Activated CD8-positive, alpha-beta T cell treated with anti-CD3 and anti-CD28 coated beads for 36 hours (primary cell): ENCODE results near the gene AMBRA1. TPM values are rescaled to one million over a fixed set of nuclear protein-coding genes. Genes with fewer than 3 reads are reported as not detected.
A peak's percentile ranks its signal among the peaks of the same experiment; 100 is the strongest.

Experiments
- ATAC-seq: fragments of 200-7000 bp; cut with Tn5 transposase; one replicate; pipeline ENCODE4 v1.10.0; 2021; ENCODE audit warnings: mild to moderate bottlenecking, moderate library complexity
- CTCF ChIA-PET: fragments of 350-600 bp; sonication (Branson Sonifier 250); formaldehyde crosslinking; loops from one replicate; lab custom pipeline; 2021; ENCODE audit warnings: antibody characterized with exemption; lab: Charles Lee
- POLR2A ChIA-PET: fragments of 350-600 bp; sonication (Branson Sonifier 250); formaldehyde crosslinking; loops from one replicate; lab custom pipeline; 2021; ENCODE audit warnings: antibody characterized with exemption; lab: Charles Lee
- DNase-seq: peaks from one replicate; pipeline ENCODE4 v3.0.0-alpha.2; 2020
- H3K27ac Mint-ChIP-seq: one replicate; pipeline ENCODE4 v1.8.0; 2021; ENCODE audit warnings: mild to moderate bottlenecking, mixed read lengths
- H3K27me3 Mint-ChIP-seq: one replicate; pipeline ENCODE4 v1.8.0; 2021; ENCODE audit warnings: mixed read lengths
- H3K36me3 Mint-ChIP-seq: one replicate; pipeline ENCODE4 v1.8.0; 2021; ENCODE audit warnings: low read depth, mixed read lengths
- H3K4me1 Mint-ChIP-seq: one replicate; pipeline ENCODE4 v1.8.0; 2021; ENCODE audit warnings: low read depth, mixed read lengths
- H3K4me3 Mint-ChIP-seq: one replicate; pipeline ENCODE4 v1.8.0; 2021; ENCODE audit warnings: mild to moderate bottlenecking, moderate library complexity, mixed read lengths
- H3K9me3 Mint-ChIP-seq: one replicate; pipeline ENCODE4 v1.8.0; 2021; ENCODE audit warnings: mixed read lengths
- intact Hi-C: fragments of 100-400 bp; cut with micrococcal nuclease; formaldehyde crosslinking; loops from one replicate; pipeline ENCODE4 v1.10.0; 2022
- total RNA-seq, 2 experiments: library from RNA; stranded (reverse); gene quantifications; one replicate each; pipeline ENCODE4 v1.2.3, GENCODE V29; 2021
- TF ChIP-seq, protein P1 (sequence below): fragments of 200-600 bp; IDR thresholded peaks from one replicate; pipeline ENCODE4 v1.8.0; 2022; ENCODE audit warnings: antibody characterized with exemption, mild to moderate bottlenecking

The AMBRA1 gene
- total RNA-seq, 2 experiments from 2014 or later = 24.0 to 24.1 TPM

DNA sequence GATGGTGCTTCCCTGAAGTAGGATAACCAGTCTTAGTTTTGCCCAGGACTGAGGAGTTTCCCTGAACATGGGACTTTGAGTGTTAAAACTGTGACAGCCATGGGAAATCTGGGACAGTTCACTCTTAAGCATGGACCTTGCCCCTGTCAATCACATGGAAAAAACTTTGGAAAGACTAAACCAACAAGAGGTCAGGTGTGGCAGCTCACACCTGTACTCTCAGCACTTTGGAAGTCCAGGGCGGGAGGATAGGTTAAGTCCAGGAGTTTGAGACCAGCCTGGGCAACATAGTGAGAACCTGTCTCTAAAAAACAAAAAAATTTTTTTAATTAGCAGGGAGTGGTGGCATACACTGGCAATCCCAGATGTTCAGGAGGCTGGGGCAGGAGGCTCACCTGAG lies 3.3 kb upstream of the AMBRA1 start:
- Mint-ChIP-seq H3K27me3 (no peaks in the 10 kb centered on the region), H3K4me1 (peaks cover 19% of the 10 kb centered on the region), H3K36me3 (no peaks in the 10 kb centered on the region), H3K4me3 (no peak overlapping the region), H3K9me3 (no peaks in the 10 kb centered on the region), H3K27ac (no peak overlapping the region)
- DNase-seq (no peak), ATAC-seq (no peak)
- POLR2A ChIA-PET = interaction anchor here (2.1 kb wide), 1 partner anchor 21 kb away, joined by 6 read pairs; the partner anchor contains the start of genes ATG13 and HARBI1
- CTCF ChIA-PET = no interaction called here
- TF ChIP-seq, protein P1, sequence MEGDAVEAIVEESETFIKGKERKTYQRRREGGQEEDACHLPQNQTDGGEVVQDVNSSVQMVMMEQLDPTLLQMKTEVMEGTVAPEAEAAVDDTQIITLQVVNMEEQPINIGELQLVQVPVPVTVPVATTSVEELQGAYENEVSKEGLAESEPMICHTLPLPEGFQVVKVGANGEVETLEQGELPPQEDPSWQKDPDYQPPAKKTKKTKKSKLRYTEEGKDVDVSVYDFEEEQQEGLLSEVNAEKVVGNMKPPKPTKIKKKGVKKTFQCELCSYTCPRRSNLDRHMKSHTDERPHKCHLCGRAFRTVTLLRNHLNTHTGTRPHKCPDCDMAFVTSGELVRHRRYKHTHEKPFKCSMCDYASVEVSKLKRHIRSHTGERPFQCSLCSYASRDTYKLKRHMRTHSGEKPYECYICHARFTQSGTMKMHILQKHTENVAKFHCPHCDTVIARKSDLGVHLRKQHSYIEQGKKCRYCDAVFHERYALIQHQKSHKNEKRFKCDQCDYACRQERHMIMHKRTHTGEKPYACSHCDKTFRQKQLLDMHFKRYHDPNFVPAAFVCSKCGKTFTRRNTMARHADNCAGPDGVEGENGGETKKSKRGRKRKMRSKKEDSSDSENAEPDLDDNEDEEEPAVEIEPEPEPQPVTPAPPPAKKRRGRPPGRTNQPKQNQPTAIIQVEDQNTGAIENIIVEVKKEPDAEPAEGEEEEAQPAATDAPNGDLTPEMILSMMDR = no peak
- intact Hi-C loops = no loop called here

DNA sequence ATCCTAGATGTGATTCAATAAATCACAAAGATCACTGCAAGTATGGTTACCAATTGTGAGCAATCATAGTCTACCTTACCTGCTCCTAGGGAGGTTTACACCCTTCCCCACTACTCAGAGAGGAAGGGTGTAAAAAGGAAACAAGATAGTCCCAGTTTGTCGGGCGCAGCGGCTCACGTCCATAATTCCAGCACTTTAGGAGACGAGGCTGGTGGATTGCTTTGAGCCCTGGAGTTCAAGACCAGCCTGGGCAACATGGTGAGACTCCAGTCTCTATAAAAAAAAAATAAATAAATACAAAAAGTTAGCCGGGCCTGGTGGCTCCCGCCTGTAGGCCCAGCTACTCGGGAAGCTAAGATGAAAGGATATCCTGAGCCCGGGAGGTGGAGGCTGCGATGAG lies 962 bp upstream of the AMBRA1 start:
- no peak overlapping the region for H3K27ac Mint-ChIP-seq
- DNase-seq (no peak), ATAC-seq (no peak)
- POLR2A ChIA-PET = interaction anchor here (1.0 to 2.3 kb wide), 6 partner anchors 12 to 242 kb away, joined by 3 to 16 read pairs (median 4); partner anchors contain the start of genes ATG13 and HARBI1
- H3K36me3 Mint-ChIP-seq = peaks cover 2% of the 10 kb centered on the region
- H3K27me3 Mint-ChIP-seq = no peaks in the 10 kb centered on the region
- peaks cover 30% of the 10 kb centered on the region for H3K4me1 Mint-ChIP-seq
- no peak overlapping the region for H3K4me3 Mint-ChIP-seq
- intact Hi-C loops = no loop called here
- CTCF ChIA-PET = interaction anchor here (1.4 to 1.6 kb wide), 3 partner anchors 12 to 28 kb away, joined by 4 to 5 read pairs (median 4); partner anchors contain the start of genes ATG13 and HARBI1
- TF ChIP-seq, protein P1 = no peak
- no peaks in the 10 kb centered on the region for H3K9me3 Mint-ChIP-seq

DNA sequence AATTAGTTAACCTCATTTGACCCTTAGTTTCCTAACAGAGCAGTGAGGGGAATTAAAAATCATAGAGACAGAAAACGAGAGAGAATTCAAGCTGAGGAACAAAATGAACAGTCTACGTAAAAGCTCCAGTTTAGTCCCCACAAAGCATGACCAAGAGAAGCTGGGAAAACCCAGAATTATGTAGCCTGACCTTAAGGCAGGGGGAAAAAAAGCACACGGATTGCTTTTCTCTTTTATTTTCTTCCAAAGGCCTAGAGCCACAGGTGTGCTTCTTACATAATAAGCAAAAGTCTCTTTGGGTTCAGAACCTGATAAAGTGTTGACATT lies 514 bp upstream of the AMBRA1 start:
- H3K4me3 Mint-ChIP-seq = peak overlapping the region; percentile 97
- intact Hi-C loops = no loop called here
- ChIA-PET CTCF (interaction anchor here (0.9 to 1.6 kb wide), 6 partner anchors 13 to 27 kb away, joined by 3 to 5 read pairs (median 4); partner anchors contain the start of genes ATG13 and HARBI1), POLR2A (interaction anchor here (1.0 to 2.3 kb wide), 9 partner anchors 13 to 242 kb away, joined by 3 to 16 read pairs (median 4); partner anchors contain the start of genes ATG13 and HARBI1)
- TF ChIP-seq, protein P1 = no peak
- DNase-seq (no peak), ATAC-seq (no peak)
- H3K4me1 Mint-ChIP-seq = peaks cover 30% of the 10 kb centered on the region
- peak overlapping the region; percentile 95 for H3K27ac Mint-ChIP-seq
- H3K9me3 Mint-ChIP-seq = no peaks in the 10 kb centered on the region
- H3K27me3 Mint-ChIP-seq = no peaks in the 10 kb centered on the region
- H3K36me3 Mint-ChIP-seq = peaks cover 2% of the 10 kb centered on the region

DNA sequence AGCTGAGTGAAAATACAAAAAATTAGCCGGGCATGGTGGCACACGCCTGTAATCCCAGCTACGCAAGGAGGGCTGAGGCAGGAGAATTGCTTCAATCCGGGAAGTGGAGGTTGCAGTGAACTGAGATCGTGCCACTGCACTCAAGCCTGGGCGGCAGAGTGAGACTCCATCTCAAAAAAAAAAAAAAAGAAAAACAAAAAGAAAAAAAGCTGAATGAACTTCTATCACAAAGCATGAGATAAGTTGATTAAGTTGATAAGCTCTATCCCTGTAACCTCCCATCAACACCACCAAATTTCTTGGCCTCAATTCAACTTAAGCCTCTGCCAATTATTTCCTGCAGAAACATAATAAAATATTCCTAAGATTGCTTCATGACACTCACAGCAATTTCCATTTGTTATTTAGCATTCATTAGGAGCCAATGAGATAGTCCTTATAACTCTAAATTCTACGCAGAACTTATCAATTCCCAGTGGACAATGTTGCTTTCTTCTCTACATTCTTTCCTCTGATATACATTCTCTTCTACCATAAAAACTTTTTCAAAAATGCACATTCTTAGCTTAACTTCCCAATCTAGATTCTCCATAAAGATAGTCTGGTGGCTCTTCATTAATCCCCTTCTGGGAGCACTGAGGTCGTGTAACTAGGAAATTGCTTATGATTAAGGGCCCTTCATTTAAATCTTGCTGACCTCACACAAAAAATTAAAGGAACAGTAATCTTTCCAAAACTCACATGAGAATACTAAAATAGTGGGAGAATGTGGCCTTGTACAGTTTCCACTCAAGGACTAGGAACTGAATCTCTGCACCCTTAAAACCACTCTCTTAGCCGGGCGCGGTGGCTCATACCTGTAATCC lies 2.9 kb downstream of the AMBRA1 start:
- Mint-ChIP-seq H3K4me3 (no peak overlapping the region), H3K36me3 (peaks cover 6% of the 10 kb centered on the region), H3K9me3 (no peaks in the 10 kb centered on the region), H3K27ac (no peak overlapping the region), H3K27me3 (no peaks in the 10 kb centered on the region), H3K4me1 (peaks cover 39% of the 10 kb centered on the region)
- ChIA-PET POLR2A (interaction anchor here (1.3 kb wide), 1 partner anchor 27 kb away, joined by 4 read pairs; the partner anchor contains the start of gene ATG13), CTCF (interaction anchor here (1.8 to 3.4 kb wide), 2 partner anchors 62 to 202 kb away, joined by 5 to 11 read pairs; no protein-coding TSS in a partner anchor)
- DNase-seq (no peak), ATAC-seq (no peak)
- TF ChIP-seq, protein P1 = no peak
- intact Hi-C loops = no loop called here
